GM18502 (cell line): ENCODE results near the gene KCNQ5.
"Not testable (repeated sequence)": the region's sequence is repeated elsewhere in the genome, so short reads cannot be mapped to it uniquely, and the experiment has no call there.

Experiments
- ATAC-seq: cut with Tn5 transposase; IDR thresholded peaks from one replicate; pipeline ENCODE4 v1.9.1; 2021; ENCODE audit warnings: mild to moderate bottlenecking; ENCODE audit not compliant: unreplicated experiment, poor library complexity

The KCNQ5 gene

DNA sequence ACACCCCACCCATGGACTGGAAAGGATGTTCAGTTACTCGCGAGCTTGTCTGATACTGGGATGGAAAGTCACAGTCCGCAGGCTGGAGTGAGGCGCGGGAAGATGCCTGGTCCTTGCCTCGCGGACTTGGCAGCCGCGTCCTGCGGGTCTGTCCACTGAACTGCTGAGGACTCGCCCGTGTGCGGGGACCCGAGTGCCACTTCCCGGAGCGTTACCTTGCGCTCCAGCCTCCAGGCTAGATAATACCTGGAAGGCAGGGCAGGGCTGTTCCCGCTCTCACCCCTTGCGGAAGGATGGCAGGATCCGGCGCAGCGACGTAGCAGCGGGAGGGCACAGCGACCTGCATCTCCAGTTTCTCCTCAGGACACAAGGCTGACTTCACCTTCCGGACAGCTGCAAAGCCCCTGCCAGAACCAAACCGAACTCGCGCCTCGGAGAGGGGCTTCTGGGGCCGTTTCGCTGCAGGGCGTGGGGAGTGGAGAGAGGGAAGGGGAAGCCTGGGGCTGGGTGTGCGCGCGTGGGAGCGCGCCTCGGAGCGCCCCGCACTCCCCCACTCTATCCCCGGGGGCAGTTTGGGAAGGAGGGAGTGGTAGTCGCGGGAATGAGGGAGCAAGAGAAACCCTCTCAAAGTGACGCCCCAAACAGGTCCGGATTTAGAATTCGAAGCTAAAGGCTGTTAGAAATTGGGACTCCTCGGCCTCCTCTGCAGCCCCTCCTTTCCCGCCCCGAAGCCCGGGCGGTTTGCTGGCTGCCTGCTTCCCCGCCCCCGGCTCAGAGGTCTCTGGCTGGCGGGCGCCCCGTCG is at the start of gene KCNQ5:
Gene KCNQ5, plus strand, starts transcription at position 774 of the 803 bp plus-strand sequence.
- no peak for ATAC-seq

DNA sequence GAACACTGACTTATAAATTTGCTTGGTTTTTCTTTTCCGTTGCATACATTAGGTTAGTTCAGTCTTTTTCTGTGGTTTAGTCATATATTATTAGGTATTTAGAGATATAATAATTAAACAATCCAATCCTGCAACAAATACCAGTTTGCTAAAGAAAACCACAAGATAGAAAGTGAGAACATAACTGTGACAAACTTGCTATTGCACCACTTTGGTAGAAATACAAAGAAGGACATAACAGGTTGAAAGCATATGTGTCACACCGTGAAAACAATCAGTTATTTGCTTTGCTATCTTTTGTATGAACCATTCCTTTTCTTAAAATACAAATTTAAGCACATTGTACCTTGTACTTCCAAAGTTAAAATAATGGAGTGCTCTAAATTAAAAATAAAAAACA is 42.0 kb upstream of the KCNQ5 start:
- no peak for ATAC-seq

DNA sequence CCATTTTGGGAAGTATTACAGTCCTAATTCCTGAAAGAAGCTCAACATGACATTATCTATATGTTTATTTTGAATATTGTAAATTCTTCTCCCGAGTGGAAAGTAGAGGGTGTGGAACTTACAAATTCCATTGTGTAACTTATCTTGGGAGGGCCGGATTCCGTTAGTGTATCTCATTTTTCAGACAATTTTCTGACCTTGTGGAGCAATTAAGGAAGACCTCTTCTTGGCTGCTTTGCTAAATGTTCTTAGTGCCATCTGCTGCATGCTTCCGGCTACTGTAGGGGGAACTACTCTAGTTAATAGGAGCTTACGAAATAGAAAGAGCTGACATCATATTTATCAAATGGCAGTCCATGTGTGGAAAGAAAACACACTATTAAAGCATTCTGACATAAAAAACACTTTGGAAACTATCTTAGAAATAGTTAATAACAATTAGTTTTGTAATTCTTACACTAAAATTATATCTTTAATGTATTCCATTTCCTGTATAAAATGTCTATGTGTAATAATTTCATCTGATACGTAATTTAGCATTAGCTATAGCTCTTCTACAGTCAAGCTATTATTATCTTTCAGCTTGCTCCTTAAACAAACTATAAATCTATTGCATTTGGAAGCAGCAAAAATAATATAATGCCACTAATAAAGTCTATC is 41.5 kb upstream of the KCNQ5 start:
- peak; percentile 80 for ATAC-seq

DNA sequence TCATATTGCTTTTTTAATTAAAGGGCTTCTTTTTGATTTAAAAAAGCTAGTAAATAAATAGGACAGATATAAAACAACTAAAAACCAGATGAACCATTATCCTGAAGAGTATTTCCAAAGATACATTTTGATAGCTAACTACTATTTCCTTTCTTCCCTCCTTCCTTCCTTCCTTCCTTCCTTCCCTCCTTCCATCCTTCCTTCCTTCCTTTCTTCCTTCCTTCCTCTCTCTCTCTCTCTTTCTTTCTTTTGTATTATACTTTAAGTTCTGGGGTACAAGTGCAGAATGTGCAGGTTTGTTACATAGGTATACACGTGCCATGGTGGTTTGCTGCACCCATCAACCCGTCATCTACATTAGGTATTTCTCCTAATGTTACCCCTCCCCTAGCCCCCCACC is 40.9 kb upstream of the KCNQ5 start:
- ATAC-seq = not testable (repeated sequence)

DNA sequence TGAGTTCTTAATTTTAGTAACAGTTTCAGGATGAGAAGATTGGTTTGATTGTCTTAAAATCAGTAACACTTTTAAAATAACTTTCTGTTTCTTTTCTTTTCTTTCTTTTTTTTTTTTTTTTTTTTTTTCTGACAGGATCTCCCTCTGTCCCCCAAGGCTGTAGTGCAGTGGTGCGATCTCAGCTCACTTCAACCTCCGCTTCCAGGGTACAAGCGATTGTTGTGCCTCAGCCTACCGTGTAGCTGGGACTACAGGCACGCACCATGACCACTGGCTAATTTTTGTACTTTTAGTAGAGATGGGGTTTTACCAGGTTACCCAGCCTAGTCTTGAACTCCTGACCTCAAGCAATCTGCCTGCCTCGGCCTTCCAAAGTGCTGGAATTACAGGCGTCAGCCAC is 33.7 kb upstream of the KCNQ5 start:
- ATAC-seq = no peak

DNA sequence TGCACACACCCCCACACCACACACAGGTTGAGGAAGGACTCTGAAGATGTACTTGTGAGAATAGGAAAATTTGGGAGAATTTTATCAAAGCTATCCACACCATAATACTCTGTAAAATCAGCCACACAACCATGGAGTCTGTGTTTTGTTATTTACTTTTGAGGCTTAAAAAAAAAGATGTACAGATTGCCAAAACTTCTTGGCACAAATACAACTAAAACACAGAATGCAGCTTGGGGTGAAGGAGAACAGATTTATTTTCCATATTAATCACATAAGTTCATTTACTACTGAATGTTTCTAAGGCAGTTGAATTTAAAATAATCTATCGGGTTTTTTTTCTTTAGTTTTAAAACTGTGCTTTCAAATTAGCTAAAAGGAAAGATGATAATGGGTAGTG is 32.8 kb upstream of the KCNQ5 start:
- no peak for ATAC-seq

DNA sequence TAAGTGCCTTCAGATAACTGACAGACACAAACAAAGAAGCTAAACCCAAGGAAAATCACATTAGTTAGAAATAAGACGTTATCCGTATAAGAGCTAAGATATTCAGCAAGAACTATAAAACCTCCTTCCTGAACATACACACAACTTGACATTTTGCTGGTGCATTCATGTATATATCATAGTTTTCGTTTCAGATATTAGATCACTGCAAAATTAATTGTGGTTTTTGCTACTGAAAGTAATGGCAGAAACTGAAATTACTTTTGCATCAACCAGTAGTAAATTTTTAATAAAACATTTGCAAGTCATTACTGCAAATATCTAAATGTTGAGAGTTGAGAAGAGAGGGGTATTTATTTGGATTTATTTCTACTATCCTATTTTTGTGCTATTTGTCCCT is 26.1 kb upstream of the KCNQ5 start:
- ATAC-seq = peak; percentile 54

DNA sequence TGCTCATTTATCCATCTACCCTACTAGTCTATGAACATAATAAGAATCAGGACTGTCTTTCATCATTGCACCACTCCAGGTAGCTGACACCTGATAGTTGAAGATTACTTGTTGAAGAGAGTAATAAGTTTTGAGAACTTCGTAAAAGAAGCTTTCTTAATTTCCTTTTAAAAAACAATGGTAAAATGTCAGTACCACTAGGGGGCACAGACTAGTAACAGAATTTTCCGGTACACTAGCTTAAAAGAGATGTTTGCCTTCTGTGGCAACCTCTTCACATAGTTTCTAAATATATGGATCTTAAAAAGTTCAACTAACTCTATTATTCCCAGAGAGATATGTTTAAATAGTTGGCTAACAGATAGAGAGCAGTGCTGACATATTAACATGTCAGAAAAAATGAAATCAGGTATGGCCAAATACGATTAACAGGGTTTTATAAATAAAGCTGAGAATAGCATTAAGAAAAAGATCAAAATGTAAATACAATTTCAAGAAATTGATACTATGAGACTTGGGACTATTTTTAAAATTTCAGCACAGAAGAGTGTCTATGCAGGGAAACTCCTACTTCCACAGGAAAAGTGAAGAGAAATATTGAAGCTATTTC is 5.4 kb upstream of the KCNQ5 start:
- ATAC-seq = no peak

DNA sequence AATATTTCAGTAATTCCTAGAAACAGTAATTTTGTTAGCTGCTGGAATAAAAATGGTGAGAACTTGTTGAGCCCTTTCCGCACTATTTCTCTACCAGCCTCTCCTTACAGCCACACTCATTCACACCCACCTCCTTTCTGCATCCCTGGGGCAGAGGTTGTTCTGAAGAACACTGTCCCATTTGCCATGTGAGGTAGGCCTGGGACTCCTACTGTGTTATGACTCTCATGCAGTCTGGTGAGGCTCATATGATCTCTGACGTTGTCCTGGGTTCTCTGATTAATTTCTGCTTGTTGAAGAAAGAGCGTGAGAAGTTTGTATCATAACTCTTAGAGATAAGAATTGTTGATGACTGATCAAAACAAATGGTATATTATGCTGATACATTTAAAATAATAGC is 4.1 kb upstream of the KCNQ5 start:
- ATAC-seq = no peak

DNA sequence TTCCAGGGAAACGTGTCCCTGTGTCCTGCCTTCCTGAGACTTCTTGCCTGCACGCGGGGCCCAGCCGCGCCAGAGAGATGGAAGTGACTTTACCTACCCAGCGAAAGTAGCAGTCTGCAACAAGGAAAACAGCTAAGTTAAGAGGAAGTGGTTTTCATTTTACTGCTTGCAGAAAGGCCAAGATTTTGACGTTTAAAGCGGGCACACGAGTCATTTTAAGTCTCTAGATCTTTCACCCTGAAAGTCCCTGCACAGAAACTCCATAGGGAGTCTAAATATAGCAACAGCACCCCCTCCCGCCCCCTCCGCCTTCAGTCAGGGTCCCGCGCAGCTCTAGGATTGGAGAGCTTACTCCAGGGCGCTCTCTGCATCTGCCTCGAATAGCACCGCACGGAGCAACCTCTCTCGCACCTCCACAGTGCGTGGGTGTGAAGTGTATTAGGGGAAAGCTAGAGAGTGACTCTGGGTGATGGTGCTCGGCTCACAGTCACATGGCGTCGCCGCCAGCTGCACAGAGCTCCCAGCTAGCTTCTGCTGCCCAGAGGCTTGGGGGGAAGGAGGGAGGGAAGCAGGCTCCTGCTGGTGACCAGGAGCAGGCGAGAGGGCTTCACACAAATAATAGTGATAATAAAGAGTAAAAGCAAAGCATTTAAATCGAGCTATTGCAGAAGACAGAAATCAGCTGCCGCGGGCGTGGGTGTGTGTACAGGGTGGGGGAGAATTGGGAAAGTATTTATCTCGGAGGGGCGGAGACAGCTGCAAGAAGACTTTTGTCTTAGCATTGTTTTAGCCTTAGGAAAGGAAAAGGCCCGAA is 1.8 kb upstream of the KCNQ5 start:
- ATAC-seq = peak; percentile 66

DNA sequence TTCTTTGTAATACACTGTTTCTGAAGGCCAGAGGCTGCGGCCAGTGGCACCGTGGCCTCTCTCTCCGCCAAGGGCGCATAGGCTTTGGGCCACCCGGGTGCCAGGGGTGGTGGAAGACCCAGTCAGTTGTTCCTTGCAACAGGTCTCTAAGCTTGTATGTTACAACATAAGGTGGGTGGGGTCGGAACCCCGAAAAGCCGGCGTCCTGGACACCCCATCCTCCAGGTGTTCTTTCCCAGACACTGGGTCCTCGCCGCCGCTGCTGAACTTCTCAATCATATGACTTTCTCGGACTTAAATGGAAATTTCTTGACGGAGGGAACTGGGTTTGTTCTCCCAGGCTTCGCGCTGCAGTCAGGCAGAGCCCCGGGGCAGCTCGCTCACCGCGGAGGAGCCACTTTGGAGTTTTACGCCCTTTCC is 983 bp upstream of the KCNQ5 start:
- no peak for ATAC-seq

DNA sequence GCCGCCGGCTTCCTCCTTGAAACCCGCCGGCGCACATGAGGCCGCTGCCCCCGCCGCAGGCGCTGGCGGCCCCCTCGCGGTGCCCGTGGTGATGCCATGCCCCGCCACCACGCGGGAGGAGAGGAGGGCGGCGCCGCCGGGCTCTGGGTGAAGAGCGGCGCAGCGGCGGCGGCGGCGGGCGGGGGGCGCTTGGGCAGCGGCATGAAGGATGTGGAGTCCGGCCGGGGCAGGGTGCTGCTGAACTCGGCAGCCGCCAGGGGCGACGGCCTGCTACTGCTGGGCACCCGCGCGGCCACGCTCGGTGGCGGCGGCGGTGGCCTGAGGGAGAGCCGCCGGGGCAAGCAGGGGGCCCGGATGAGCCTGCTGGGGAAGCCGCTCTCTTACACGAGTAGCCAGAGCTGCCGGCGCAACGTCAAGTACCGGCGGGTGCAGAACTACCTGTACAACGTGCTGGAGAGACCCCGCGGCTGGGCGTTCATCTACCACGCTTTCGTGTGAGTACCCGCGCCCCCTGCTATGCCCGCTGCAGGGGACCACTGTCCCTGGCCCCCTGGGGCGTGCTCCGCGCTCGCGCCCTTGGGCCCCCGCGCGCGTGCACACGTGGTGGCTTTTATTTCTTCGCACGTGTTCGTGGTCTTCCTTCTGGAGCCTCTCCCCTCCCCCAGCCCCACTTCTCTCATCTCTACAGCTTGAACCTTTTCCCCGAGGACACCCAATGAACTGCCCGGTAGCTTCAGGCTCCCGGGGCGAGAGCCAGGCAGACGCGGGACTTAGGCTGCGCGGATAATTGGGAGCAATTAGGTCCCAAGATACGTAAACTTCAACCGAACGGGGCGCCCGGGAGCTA is 453 bp downstream of the KCNQ5 start:
- peak; percentile 25 for ATAC-seq

DNA sequence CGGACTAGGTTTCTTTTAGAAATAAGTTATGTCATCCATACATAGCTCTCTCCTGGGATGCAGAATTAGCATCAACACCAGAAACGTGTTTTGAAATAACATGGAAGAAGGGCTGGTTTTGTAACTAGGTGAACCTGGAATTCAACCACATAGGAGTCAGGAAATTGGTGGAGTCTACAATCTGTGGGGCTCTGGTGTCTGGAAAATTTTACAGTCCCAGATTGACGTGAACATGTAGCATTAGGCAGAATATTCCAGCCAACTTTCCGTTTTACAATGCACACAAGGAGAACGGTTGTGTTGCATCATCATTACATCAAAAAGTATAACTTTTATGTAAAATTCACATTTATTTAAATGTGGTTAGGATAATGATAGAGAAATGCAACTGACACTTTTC is 1.9 kb downstream of the KCNQ5 start:
- no peak for ATAC-seq

DNA sequence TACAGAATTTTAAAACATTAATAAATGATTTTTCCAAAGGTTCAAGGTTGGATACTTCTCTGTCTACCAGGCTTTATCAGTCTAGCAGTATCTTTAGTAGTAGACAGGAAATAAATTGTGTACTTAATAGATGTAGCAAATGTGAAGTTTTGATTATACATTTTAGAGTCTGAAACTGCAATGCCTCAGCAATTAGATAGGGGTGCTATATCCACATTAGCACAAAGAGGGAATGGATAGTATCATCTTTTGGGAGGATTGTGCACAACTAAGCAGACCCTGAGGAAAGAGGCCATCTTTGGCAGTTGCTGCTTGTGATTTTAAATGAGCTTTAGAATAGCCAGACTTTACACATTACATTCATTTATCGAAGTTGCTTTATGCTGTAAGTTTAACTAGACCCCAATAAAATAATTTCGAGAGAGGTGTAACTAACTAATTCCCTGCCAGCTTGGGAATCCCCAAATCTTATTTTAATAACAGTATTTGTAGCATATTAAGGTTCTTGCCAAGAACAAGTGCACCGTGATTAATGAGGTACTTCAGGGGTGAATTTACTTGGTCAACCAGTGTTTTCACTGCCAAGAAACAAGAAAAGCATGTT is 2.8 kb downstream of the KCNQ5 start:
- ATAC-seq = no peak

DNA sequence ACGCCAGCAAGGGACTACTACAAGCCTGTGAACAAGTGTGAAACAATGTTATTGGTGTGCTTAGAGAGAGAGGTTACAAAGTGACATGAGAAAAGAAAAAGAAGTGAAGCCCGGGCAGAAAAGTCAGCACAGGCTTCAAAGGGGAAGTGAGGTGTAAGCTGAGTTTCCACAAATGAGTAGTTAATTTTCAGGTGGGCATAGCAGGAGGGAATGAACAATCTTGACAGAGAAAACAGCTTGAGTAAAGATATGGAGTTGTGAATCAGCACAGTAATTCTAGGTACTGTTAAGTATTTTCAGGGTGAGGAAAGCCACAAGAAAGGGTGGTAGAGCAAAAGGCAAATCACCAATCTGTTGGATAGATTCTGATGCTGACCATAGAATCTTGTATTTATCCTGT is 4.3 kb downstream of the KCNQ5 start:
- ATAC-seq = peak; percentile 52

DNA sequence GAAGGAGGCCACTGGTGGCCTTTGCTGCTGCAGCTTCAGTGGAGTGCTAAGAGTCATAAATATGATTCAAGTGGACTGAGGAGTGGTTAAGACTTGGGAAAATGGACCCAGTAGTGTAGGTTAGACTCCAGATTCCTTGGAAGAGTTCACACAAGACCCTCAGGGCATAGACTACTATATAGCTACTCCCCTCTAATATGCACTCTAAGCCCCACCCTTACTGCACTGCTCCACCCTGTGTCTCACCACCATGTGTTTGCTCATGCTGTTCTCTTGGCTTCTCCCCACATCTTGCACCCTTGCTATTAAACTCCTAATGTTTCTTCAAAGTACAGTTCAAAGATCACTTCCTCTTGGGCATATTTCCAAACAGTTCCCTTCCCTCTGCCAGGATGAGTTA is 5.7 kb downstream of the KCNQ5 start:
- ATAC-seq = no peak

DNA sequence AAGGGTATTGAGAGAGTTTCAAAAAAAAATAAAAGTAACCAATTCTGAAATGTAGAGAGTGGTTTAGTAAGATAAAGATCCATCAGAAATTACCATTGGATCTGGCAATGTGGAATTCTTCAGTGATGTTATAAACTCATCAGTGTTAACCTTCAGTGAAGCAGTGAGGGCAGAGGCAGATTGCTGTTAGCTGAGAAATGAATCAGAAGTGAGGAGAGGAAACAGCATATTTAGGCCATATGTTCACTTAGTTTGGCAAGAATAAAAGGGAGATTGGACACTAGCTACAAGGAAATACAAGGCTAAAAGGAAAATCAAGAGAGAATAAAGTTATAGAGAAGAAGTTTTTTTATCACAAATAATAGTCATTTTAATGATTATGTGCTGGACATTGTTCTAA is 9.6 kb downstream of the KCNQ5 start:
- ATAC-seq = no peak

DNA sequence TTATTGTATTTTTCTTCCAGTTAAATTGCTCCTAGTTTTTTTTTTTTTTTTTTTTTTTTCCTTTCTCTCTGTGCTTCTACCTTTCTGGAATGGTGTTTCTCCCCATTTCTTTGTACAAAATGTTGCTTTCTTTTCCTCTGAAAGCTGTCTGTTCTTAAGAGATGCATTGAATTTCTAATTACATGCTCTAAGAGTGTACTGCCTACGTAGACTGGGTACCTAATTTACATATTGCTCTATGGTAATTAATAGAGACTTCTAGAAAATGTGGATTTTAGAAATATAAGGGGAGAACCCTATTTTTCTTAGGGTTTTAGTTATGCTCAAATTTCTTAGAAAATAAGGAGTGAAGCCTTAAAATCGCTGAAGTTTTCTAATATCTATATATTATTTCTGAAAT is 13.8 kb downstream of the KCNQ5 start:
- ATAC-seq = no peak

DNA sequence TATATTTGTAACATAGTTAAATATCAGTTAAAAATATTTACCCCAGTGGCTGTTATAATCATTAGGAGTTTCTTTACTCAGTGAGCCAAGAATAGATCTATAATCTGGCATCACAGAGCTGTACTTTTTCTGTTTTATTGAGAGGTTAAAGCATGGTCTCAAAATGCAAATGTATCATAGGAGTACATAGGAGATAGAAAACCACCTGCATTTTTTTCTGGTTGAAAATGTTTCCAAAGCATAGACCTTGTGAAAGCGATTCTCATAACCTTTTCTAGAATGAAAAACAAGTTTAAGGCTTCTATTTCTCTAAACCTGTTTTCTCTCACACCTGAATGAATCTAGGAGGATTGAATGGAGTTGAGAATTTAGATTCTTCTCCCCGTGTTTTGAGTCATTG is 14.4 kb downstream of the KCNQ5 start:
- peak; percentile 95 for ATAC-seq
